HG02798 (cell line): Measurements from ENCODE around the gene ZNF33B.
"Not testable (repeated sequence)": the region's sequence is repeated elsewhere in the genome, so short reads cannot be mapped to it uniquely, and the experiment has no call there.

Experiments
- ATAC-seq: cut with Tn5 transposase; IDR thresholded peaks from one replicate; pipeline ENCODE4 v1.9.1; 2021; ENCODE audit warnings: mild to moderate bottlenecking; ENCODE audit not compliant: unreplicated experiment, poor library complexity

The ZNF33B gene

DNA sequence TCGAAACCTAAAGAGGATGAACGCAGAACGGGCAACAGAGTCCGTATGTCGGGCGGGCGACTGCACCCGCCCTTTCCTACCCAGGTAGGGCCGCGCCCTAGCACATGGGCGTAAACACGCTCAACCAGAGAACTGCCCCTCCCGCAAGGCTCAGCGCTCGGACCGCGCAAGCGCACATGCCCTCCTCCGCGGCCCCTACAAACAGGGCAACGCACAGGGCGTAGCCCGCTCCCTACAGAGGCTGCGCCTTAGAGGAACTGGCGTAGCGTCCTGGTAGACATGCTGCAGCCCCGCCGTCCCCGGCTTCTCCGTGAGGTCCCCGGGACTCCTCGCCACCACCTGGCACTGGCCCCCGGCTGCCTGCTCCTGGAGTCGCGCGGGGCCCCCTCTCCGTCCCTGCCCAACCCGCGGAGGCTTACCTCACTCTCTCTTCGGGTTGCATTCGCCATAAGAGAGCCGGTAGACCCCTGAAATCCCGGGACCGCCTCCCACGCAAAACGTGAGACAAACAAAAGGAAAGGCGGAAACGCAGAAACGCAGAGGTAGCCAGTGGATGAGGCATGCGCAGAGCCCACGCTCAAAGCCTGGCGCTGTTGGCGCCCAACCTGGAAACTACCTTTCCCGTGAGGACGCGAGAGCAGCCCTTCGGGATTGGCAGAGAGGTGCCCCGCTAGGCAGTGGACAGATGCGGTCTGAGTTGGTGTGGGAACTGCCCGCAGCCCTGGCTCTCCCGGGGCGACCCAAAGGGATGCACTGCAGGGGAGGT is at the start of gene ZNF33B:
ZNF33B (minus strand) TSS at position 516 of the 766 bp plus-strand sequence. CDS start 1,642 bp downstream, outside the sequence.
- ATAC-seq, result peak; percentile 96

DNA sequence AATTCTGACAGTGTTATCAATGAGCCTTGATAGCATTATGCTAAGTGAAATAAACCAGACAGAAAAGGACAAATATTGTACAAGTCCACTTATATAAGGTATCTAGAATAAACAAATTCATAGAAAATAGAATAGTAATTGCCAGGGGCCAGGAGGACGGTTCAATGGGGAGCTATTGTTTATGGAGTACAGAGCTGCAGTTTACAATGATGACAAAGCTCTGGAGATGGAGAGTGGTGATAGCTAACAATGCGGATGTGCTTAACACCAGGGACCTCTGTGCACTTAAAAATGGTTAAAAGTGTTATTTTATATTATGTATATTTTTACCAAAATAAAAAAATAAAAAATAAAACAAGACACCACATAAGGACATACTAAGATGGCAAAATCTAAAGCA is 46.1 kb upstream of the ZNF33B start:
- ATAC-seq, result no peak

DNA sequence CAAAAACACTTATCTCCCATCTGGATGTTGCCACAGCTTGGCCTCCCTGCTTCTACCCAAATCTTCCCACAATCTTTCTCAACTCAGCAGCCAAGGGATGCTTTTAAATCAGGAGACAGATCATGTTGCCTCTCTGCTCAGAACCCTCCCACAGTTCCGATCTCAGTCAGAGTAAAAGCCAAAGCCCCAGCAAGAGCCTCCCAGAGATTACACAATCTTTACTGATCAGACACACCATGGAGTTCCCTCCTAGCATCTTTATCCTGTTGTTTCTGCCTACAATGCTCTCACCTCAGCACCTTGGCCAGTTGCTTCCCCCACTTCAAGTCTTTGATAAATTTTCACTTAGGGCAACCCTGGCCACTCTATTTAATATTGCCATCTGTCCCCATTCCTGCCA is 41.9 kb upstream of the ZNF33B start:
- ATAC-seq, result no peak

DNA sequence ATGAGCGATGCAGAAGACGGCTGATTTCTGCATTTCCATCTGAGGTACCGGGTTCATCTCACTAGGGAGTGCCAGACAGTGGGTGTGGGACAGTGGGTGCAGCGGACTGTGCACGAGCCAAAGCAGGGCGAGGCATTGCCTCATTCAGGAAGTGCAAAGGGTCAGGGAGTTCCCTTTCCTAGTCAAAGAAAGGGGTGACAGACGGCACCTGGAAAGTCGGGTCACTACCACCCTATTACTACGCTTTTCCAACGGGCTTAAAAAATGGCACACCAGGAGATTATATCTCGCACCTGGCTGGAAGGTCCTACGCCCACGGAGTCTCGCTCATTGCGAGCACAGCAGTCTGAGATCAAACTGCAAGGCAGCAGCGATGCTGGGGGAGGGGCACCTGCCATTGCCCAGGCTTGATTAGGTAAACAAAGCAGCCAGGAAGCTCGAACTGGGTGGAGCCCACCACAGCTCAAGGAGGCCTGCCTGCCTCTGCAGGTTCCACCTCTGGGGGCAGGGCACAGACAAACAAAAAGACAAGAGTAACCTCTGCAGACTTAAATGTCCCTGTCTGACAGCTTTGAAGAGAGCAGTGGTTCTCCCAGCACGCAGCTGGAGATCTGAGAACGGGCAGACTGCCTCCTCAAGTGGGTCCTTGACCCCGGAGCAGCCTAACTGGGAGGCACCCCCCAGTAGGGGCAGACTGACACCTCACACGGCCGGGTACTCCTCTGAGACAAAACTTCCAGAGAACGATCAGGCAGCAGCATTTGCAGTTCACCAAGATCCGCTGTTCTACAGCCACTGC is 27.0 kb upstream of the ZNF33B start:
- ATAC-seq, result not testable (repeated sequence)

DNA sequence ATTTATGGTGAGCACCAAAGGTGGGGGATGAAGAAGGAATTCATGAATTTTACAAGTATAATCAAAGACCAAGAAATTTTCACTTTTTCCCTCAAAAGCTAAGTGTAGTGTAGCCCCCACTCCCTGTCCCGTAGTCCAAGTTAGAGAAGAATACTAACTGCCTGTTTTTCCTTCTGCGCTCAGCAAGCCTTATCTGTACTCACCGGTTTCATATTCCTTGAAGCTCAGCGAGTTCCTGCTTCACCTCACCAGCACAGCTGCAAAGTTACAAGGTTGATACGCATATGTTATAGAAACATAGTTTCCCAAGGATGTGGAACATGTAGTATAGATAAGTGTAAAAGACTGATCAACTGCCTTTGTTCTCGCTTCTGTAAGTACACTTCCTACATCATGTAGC is 16.0 kb upstream of the ZNF33B start:
- no peak for ATAC-seq

DNA sequence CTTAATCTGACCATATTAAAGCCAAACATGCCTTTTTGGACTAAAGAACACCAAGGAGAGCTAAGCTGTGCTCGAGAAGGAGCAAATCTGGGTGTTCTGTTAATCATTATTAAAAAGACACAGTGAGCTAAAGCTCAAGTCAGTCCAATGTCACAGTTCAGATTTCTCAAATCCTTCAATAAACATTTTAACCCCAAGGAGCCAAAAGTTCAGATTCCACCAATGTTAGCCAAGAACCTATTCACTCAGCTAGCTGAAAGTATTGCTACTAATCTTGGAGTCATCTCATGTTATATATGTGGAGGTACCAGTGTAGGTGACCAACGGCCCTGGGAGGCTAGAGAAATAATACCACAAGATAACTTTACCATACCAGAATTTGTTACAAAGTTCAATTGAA is 14.5 kb upstream of the ZNF33B start:
- no peak for ATAC-seq

DNA sequence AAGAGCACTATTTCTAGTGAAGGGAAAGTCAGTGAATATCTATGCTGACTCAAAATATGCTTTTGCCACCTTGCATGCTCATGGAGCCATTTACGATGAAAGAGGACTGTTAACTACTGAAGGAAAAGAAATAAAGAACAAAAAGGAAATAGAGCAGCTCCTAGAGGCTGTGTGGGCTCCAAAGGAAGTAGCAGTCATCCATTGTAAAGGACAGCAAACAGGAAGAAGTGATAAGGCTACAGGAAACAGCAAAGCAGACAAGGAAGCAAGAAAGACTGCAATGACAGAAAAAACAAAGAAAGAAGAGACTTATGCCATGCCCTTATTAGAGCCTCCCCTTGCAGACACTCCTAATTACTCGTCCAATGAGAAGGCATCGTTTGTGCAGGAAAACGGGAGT is 12.0 kb upstream of the ZNF33B start:
- ATAC-seq, result no peak

DNA sequence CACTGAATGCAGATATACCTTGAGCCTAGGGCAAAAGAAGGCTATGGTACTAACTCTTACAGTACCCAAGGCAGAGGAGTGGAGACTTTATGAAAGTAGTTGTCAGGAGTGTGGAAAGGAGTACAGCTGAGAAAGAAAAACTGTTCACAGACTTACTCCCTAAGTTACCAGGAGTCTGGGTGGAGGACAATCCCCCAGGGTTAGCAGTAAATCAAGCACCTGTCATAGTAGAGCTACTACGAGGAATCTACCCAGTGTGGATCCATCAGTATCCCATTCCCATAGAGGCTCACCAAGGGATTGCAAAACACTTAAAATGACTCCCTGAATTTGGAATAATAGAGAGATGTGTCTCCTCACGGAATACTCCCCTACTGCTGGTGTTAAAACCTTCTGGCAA is 10.1 kb upstream of the ZNF33B start:
- no peak for ATAC-seq

DNA sequence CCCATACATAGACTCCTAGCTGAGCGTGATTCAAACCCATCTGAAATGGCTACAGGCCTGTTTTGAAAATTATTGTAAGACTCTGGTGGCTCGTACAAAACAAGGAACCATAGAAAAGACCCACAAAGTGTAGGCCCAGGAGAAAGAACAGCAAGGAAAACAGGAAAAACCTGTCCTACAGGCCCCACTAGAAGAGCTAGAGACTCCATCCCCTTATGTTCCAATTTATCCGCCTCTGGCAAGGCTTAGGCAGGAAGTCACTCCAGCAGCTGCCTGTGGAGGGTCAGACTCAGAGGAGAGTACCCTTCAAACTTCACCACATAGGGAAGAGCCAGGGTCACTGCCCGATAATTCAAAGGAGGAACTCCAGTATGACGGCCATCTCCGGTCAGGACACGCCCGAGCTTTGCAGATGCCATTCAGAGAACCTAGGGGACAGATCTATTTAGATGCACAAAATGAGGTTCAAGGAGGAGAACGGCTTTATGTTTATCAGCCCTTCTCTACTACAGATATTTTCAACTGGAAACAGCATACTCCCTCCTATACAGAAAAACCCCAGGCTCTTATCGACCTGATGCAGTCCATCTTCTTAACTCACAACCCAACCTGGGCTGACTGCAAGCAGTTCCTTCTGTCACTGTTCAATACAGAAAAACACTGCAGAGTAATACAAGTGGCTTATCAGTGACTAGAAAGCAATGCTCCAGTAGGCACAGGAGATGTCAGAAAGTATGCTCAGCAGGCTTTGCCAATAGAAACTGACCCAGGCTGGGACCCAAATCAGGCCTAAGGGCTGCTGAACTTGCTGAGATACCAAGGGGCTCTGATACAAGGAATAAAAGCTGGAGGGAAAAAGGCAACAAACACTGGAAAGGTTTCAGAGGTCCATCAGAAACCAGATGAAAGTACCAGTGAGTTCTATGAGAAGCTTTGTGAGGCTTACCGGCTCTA is 8.6 kb upstream of the ZNF33B start:
- no peak for ATAC-seq

DNA sequence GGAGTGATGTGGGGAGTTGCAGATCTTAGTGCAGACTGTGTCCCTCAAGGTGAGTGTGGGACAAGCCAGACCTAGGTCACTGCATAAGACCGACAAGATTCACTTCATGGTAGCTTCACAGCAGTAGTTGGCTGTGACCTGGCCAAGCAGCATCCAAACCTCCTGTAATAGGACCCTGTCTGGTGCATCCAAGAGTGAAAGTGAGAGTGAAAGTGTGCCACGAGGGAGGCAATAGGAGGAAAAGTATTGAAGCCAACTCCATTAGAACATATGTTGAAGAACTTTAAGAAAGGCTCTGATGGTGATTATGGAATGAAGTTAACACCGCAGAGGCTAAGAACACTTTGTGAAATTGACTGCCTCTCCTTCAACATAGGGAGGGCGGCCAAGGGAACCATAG is 7.8 kb upstream of the ZNF33B start:
- no peak for ATAC-seq

DNA sequence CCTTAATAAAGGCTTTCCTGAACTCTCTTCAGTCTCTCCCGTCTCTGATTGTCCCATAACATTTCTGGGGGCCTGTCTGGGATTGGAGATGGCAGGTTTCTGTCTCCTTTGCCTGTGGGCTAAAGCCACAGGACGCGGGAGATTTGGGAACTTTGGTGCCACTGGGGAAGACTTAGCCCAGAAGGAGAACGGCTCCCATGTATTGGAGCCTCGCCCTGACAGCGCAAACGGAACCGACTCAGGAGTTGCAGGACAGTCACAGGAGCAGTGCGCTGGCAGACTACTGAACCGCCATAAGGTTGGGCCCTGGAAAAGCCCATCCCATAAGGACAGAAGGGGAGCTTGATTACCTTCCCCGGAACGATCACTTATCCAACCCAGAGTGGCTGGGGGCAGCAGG is 7.1 kb upstream of the ZNF33B start:
- ATAC-seq, result no peak

DNA sequence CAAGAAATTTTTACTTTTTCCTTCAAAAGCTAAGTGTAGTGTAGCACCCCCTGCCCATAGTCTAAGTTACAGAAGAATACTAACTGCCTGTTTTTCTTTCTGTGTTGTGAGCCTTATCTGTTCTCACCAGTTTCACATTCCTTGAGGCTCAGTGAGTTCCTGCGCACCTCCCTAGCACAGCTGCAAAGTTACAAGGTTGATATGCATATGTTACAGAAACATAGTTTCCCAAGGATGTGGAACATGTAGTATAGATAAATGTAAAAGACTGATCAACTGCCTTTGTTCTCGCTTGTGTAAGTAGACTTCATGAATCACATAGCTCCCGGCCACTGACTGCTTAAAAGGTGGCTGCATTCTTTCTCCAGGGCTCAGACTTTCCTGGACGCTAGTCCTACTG is 6.7 kb upstream of the ZNF33B start:
- no peak for ATAC-seq

DNA sequence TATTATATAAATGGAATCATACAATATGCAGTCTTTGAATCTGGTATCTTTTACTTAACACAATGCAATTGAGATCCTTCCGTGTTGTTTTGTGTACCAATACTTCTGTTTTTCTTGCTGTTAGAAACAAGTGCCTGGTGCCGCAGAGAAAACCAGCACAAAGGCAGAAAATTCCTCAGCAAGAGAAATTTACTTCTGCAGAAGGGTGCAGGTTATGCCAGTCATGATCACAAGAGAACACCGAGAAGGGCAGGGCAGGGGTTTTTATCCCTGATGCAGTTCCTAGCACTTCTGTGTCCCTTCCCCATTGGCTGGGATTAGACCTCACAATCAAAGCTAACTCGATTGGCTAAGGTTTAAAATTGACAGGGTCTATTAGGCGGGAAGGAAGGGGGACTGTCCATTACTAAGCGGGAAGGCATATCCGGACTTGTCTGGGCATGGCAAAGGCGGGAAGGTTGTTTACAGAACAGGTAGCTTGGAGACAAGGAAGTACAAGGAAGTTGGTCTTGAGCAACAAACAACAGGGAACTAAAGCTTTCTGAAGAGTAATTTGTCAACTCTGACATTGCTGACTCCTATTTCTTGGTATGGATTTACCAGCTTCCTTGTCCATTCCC is 2.4 kb upstream of the ZNF33B start:
- ATAC-seq, result no peak

DNA sequence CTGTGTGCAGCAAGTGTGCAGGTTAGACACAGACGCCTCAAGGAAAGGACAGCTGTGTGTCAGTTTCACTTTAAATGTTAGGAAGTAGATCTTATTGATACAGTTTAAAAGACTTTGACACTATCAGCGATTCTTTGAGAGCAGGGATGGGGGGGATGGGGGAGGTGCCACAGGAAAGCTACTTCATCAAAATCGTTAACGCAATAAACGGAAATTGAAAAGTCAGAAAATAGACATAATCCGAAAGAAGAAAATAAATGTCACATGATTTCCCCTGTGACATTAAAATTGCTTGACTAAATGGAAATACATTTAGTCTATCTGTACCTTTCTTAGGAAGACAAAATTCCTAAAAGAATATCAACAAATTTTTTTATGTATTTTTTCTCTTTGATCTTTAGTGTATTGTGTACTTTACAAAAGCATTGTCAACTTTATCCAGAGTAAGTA is 476 bp upstream of the ZNF33B start:
- ATAC-seq, result no peak

DNA sequence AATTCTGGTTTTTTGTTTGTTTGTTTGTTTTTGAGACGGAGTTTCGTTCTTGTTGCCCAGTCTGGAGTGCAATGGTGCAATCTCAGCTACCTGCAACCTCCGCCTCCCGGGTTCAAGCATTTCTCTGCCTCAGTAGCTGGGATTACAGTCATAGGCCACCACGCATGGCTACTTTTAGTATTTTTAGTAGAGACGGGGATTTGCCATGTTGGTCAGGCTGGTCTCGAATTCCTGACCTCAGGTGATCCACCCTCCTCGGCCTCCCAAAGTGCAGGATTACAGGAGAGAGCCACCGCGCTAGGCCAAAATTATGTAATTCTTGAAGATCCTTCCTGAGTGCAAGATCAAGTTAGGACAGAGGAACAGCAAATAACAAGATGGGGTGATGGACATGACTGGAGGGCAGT is 719 bp downstream of the ZNF33B start:
- ATAC-seq, result no peak

DNA sequence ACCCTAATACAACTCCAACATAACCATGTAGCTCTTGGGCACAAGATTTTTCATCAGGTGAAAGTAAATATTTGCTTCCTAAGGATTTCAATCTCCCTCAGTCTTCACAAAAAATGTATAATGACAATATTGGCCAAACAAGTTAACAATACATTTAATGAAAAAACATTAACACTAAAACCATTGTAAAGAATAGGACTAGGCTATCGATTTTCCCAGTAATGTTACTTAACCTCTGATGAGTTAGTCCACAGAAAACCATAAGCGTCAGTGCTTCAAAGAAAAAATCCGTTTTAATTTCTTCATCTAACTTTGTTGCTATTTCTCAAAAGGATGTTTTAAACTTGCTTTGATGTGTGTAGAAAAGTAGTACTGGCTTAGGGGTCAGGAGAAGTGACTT is 1.2 kb downstream of the ZNF33B start:
- no peak for ATAC-seq

DNA sequence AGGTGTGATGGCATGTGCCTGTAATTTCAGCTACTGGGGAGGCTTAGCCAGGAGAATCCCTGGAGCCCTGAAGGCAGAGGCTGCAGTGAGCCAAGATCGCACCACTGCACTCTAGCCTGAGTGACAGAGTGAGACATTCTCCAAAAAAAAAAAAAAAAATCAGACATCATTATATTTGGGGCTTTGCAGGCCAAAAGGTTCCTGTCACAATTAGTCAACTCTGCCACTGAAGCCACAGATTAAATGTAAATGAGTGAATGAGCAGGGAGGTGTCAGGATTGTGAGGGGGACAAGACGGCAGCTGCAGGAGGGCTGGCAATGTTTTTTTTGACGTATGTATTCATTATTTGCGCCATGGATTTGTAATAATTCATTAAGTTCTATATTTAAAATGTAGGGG is 3.3 kb downstream of the ZNF33B start:
- no peak for ATAC-seq

DNA sequence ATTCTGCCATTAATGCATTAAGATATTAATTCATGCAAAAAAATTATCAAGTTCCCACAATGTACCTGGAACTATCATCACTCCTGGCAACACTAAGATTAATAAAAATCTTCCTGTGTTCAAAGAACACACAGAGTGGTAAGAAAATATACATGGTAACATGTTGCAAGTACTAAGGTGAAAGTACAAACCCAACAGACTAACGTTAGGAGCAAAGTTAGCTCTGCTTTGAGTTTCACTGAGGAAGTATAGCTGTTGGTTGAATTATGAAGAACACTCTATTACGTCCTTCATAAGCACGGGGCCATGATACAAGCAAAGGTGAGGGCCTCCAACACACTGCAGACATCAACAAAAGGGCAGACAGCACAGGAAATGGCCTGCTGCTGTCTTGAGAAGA is 5.8 kb downstream of the ZNF33B start:
- ATAC-seq, result no peak

DNA sequence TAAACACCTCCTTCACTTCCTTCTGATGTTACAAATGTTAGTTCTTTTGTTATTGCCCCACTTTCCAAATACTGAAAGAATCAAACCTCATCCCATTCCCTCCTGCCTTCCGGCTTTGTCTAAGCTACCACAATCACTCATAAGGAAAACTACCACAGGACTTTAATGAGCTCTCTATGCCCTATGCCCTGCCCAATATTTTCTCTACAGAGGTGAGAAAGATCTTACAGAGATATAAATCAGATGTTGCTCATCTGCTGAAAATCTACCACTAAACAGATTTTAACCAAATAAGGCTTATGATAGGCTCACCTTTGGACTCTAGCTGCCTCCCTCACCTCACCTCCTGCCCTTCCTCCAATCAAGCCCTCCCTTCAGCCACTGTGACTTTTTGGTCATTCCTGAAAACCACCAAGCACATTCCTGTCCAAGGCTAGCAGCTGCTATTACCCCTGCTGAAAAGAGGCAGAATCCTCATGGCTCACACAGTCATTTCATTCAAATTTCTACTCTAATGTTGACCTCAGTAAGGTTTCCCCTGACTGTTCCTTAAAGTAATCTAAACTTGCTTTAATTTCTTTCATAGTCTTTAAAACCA is 7.7 kb downstream of the ZNF33B start:
- no peak for ATAC-seq

DNA sequence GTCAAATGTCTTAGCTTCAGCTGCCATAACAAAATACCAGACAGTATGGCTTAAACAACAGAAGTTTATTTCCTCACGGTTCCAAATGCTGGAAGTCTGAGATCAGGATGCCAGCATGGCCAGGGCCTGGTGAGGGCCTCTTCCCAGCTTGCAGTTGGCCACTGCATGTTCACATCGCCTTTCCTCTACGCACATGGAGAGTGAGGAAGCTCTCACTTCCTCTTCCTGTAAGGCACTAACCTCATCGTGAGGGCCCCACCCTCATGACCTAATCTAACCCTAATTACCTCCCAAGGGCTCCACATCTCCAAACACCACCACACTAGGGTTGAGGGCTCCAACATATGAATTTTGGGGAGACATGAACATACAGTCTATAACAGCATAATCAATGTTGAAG is 14.4 kb downstream of the ZNF33B start:
- no peak for ATAC-seq
